ENCODE measurements around the gene SAE1. TPM values are rescaled to one million over a fixed set of nuclear protein-coding genes. Genes with fewer than 3 reads are reported as not detected.

The SAE1 gene
- total and polyA plus RNA-seq, 7 donors = 50.5 to 191 (median 109) TPM

GRCh38 chr19:47253970-47254369 lies 123.3 kb downstream of the SAE1 start:
- TF ChIP-seq EP300 (IDR thresholded peaks at IDR 0.05) = no peak
- TF ChIP-seq CTCF (IDR thresholded peaks at IDR 0.05) = no peak
- no peak for TF ChIP-seq POLR2A (IDR thresholded peaks at IDR 0.05)
- no peak for TF ChIP-seq POLR2AphosphoS5 (IDR thresholded peaks at IDR 0.05)
- Histone ChIP-seq H3K27ac (peak overlapping the region in 1 of 4 donors; percentile 21), H3K4me1 (peaks cover 0 to 22% (median 20%) of the 10 kb centered on the region in 4 donors), H3K36me3 (peaks cover 5 to 8% (median 6%) of the 10 kb centered on the region in 4 donors), H3K9me3 (no peaks in the 10 kb centered on the region), H3K4me3 (no peak overlapping the region), H3K27me3 (no peaks in the 10 kb centered on the region)
- intact Hi-C loops (cut with DNase I) = no loop called here
- DNase-seq = no peak
- WGBS, 2 donors = 94% methylated on average over 5 of the region's 5 CpGs

DNA sequence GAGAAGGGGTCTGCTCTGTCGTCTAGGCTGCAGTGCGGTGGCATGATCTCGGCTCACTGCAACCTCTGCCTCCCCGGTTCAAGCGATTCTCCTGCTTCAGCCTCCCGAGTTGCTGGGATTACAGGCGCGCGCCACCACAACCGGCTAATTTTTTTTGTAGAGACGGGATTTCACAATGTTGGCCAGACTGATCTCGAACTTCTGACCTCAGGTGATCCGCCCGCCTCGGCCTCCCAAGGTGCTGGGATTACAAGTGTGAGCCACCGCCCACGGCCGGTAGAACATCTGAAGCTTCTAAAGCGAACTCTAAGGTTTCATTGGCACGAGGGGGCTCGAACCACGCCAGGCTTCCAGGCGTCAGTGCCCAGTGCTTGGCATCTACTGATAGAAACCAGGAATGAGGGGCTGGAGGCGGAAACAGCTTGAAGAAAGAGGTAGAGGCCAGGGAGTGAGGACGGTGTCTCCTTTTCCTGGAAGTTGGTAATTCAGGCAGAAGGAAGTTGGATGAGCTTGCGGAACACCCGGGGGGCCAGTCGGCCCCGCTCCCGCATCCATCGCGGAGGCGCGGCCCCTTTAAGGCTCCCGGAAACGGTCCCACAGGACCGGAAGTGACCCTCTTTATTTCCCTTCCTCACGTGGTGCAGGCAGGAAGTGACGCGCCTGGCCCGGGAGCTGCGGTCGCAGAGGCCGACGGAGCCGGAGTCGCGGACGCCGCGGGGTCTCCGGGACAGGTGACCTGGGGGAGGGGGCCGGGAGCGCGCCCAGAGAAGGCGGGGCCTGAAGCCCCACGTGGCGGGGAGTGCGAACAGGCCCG lies 125.5 kb downstream of the SAE1 start, which contains the start of gene CCDC9:
Gene CCDC9, plus strand, starts transcription at position 647 of the 814 bp plus-strand sequence. CDS start 1,876 bp downstream, outside the sequence.
- Histone ChIP-seq H3K36me3 (peaks cover 16 to 30% (median 26%) of the 10 kb centered on the region in 4 donors), H3K27me3 (no peaks in the 10 kb centered on the region), H3K4me1 (peaks cover 0 to 35% (median 30%) of the 10 kb centered on the region in 4 donors), H3K27ac (peak within 1 kb of the TSS; percentile 88 to 98 (median 92)), H3K4me3 (peak within 1 kb of the TSS; percentile 55 to 73 (median 65)), H3K9me3 (no peaks in the 10 kb centered on the region)
- TF ChIP-seq EP300 (IDR thresholded peaks at IDR 0.05) (peak in 1 of 4 donors; percentile 90), POLR2A (IDR thresholded peaks at IDR 0.05) (peak; percentile 90 to 94), POLR2AphosphoS5 (IDR thresholded peaks at IDR 0.05) (peak; percentile 97 to 99 (median 98)), CTCF (IDR thresholded peaks at IDR 0.05) (no peak)
- WGBS, 2 donors = 12 to 16% methylated on average over 60 of the region's 60 CpGs
- intact Hi-C loops (cut with DNase I) = no loop called here
- peak; percentile 99 for DNase-seq

GRCh38 chr19:47256693-47257410 lies 126.2 kb downstream of the SAE1 start:
- Histone ChIP-seq H3K9me3 (no peaks in the 10 kb centered on the region), H3K4me3 (peak overlapping the region; percentile 55 to 73 (median 65)), H3K27ac (peak overlapping the region; percentile 88 to 98 (median 92)), H3K36me3 (peaks cover 19 to 37% (median 29%) of the 10 kb centered on the region in 4 donors), H3K27me3 (no peaks in the 10 kb centered on the region), H3K4me1 (peaks cover 0 to 35% (median 30%) of the 10 kb centered on the region in 4 donors)
- 0 to 1% methylated on average over 52 of the region's 52 CpGs for WGBS, 2 donors
- DNase-seq = peak; percentile 100
- intact Hi-C loops (cut with DNase I) = loop anchor here (1.0 kb wide), 1 partner anchor 16 kb away; no protein-coding TSS in a partner anchor
- TF ChIP-seq CTCF (IDR thresholded peaks at IDR 0.05) (no peak), POLR2A (IDR thresholded peaks at IDR 0.05) (no peak)

- WGBS, 2 donors = 3 to 8% methylated on average over 29 of the region's 29 CpGs
Observed at GRCh38 chr19:47257411-47258169, 127.0 kb downstream of the SAE1 start.

More at GRCh38 chr19:47257411-47258169, 127.0 kb downstream of the SAE1 start:
- H3K9me3 ChIP-seq = no peaks in the 10 kb centered on the region
- no peaks in the 10 kb centered on the region for H3K27me3 ChIP-seq
- peak; percentile 81 for DNase-seq
- peaks cover 0 to 35% (median 30%) of the 10 kb centered on the region in 4 donors for H3K4me1 ChIP-seq
- TF ChIP-seq EP300 (IDR thresholded peaks at IDR 0.05) = peak in 2 of 4 donors; percentile 6 to 45
- TF ChIP-seq POLR2A (IDR thresholded peaks at IDR 0.05) = no peak
- no peak for TF ChIP-seq CTCF (IDR thresholded peaks at IDR 0.05)
- peak; percentile 47 to 79 (median 58) for TF ChIP-seq POLR2AphosphoS5 (IDR thresholded peaks at IDR 0.05)
- H3K36me3 ChIP-seq = peaks cover 19 to 45% (median 32%) of the 10 kb centered on the region in 4 donors
- H3K27ac ChIP-seq = peak overlapping the region; percentile 88 to 98 (median 92)
- intact Hi-C loops (cut with DNase I) = loop anchor here (1.0 kb wide), 1 partner anchor 16 kb away; no protein-coding TSS in a partner anchor
- H3K4me3 ChIP-seq = peak overlapping the region; percentile 30 to 69 (median 58)
